ENCODE results near the gene DUSP6. TPM values are rescaled to one million over a fixed set of nuclear protein-coding genes. Genes with fewer than 3 reads are reported as not detected.

DUSP6 gene
- polyA plus RNA-seq, 4 donors = 10.3 to 81.0 (median 24.1) TPM

DNA sequence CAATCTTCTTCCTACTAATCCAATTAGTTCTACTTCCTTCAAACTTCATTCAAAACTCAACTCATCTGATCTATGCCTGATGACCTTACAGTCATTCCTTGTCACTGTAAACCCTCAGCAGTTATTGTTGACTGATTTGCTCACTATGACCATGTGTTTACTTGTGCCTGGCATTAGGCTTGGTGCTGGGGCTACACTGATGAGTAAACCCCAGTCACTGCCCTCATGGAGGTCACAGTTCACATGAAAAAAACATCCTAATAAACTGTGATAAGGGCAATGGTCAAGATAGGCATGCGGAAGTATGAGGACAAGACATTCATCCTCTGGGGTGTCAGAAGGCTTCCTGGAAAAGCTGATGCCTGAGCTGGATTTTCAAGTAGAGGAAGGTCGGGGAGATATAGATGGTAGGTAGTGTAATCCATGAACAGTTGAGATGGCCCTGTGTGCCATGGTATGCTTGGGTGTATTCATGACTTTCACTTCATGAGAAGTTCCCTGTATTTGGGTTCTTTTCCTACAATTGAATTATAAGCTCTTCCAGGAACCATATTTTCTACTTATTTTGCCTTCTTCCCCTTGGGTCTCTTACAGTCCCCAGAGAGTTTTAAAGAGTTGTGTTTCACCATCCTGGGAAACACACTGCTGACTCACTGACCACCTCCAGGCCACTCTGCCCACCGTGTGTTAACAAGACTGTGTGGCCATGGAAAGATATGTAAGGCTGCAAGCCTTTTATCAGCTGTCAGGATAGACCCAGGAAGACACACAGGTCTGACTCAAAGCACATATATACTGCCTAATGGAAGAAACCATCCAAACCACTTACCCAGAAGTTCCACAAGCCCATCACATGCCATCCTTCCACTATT, 38.7 kb upstream of the DUSP6 start:
- Histone ChIP-seq H3K9me3 (ENCODE audit: control insufficient read depth in 2 of 2, insufficient read depth in 1 of 2, low read depth in 1 of 2, low read length in 1 of 2) (no peaks in the 10 kb centered on the region), H3K27ac (ENCODE audit: low read depth in 1 of 3, low read length in 2 of 3) (peak overlapping the region; percentile 79 to 90 (median 85)), H3K4me3 (ENCODE audit: low read depth in 1 of 3, low read length in 3 of 3) (no peak overlapping the region), H3K36me3 (ENCODE audit: control insufficient read depth in 3 of 3, insufficient read depth in 2 of 3, low read depth in 1 of 3, low read length in 3 of 3) (no peaks in the 10 kb centered on the region), H3K4me1 (ENCODE audit: control insufficient read depth in 3 of 3, insufficient read depth in 2 of 3, low read depth in 1 of 3, low read length in 2 of 3) (peaks cover 6 to 40% (median 8%) of the 10 kb centered on the region in 3 donors), H3K27me3 (ENCODE audit: control insufficient read depth in 3 of 3, insufficient read depth in 3 of 3, low read length in 3 of 3) (no peaks in the 10 kb centered on the region)
- 51 to 66% (median 66%) methylated on average over 3 of the region's 3 CpGs for WGBS, 3 donors
- peak; percentile 71 to 92 for DNase-seq
- peak; percentile 71 for FAIRE-seq

GRCh38 chr12:89389755-89390661, 37.7 kb upstream of the DUSP6 start:
- Histone ChIP-seq H3K27me3 (ENCODE audit: control insufficient read depth in 3 of 3, insufficient read depth in 3 of 3, low read length in 3 of 3) (no peaks in the 10 kb centered on the region), H3K9me3 (ENCODE audit: control insufficient read depth in 2 of 2, insufficient read depth in 1 of 2, low read depth in 1 of 2, low read length in 1 of 2) (no peaks in the 10 kb centered on the region), H3K36me3 (ENCODE audit: control insufficient read depth in 3 of 3, insufficient read depth in 2 of 3, low read depth in 1 of 3, low read length in 3 of 3) (no peaks in the 10 kb centered on the region), H3K27ac (ENCODE audit: low read depth in 1 of 3, low read length in 2 of 3) (peak overlapping the region; percentile 79 to 90 (median 85)), H3K4me1 (ENCODE audit: control insufficient read depth in 3 of 3, insufficient read depth in 2 of 3, low read depth in 1 of 3, low read length in 2 of 3) (peaks cover 6 to 50% (median 8%) of the 10 kb centered on the region in 3 donors), H3K4me3 (ENCODE audit: low read depth in 1 of 3, low read length in 3 of 3) (no peak overlapping the region)
- WGBS, 3 donors = 20 to 38% (median 30%) methylated on average over 6 of the region's 6 CpGs
- FAIRE-seq (no peak), DNase-seq (peak; percentile 81 to 86)

GRCh38 chr12:89386138-89386537, 33.8 kb upstream of the DUSP6 start:
- Histone ChIP-seq H3K4me3 (ENCODE audit: low read depth in 1 of 3, low read length in 3 of 3) (no peak overlapping the region), H3K36me3 (ENCODE audit: control insufficient read depth in 3 of 3, insufficient read depth in 2 of 3, low read depth in 1 of 3, low read length in 3 of 3) (no peaks in the 10 kb centered on the region), H3K4me1 (ENCODE audit: control insufficient read depth in 3 of 3, insufficient read depth in 2 of 3, low read depth in 1 of 3, low read length in 2 of 3) (peaks cover 5 to 80% (median 20%) of the 10 kb centered on the region in 3 donors), H3K27ac (ENCODE audit: low read depth in 1 of 3, low read length in 2 of 3) (peak overlapping the region; percentile 56 to 77 (median 66)), H3K27me3 (ENCODE audit: control insufficient read depth in 3 of 3, insufficient read depth in 3 of 3, low read length in 3 of 3) (no peaks in the 10 kb centered on the region), H3K9me3 (ENCODE audit: control insufficient read depth in 2 of 2, insufficient read depth in 1 of 2, low read depth in 1 of 2, low read length in 1 of 2) (no peaks in the 10 kb centered on the region)
- peak; percentile 88 to 93 for DNase-seq
- 16 to 51% (median 44%) methylated on average over 3 of the region's 3 CpGs for WGBS, 3 donors
- FAIRE-seq = no peak

GRCh38 chr12:89384807-89385206, 32.5 kb upstream of the DUSP6 start:
- FAIRE-seq (no peak), DNase-seq (no peak)
- peak overlapping the region in 2 of 3 donors; percentile 55 to 56 for H3K27ac ChIP-seq (ENCODE audit: low read depth in 1 of 3, low read length in 2 of 3)
- 57 to 65% (median 60%) methylated on average over 3 of the region's 3 CpGs for WGBS, 3 donors
- no peaks in the 10 kb centered on the region for H3K36me3 ChIP-seq (ENCODE audit: control insufficient read depth in 3 of 3, insufficient read depth in 2 of 3, low read depth in 1 of 3, low read length in 3 of 3)
- peaks cover 2 to 82% (median 14%) of the 10 kb centered on the region in 3 donors for H3K4me1 ChIP-seq (ENCODE audit: control insufficient read depth in 3 of 3, insufficient read depth in 2 of 3, low read depth in 1 of 3, low read length in 2 of 3)
- H3K4me3 ChIP-seq (ENCODE audit: low read depth in 1 of 3, low read length in 3 of 3) = no peak overlapping the region
- no peaks in the 10 kb centered on the region for H3K9me3 ChIP-seq (ENCODE audit: control insufficient read depth in 2 of 2, insufficient read depth in 1 of 2, low read depth in 1 of 2, low read length in 1 of 2)
- no peaks in the 10 kb centered on the region for H3K27me3 ChIP-seq (ENCODE audit: control insufficient read depth in 3 of 3, insufficient read depth in 3 of 3, low read length in 3 of 3)

DNA sequence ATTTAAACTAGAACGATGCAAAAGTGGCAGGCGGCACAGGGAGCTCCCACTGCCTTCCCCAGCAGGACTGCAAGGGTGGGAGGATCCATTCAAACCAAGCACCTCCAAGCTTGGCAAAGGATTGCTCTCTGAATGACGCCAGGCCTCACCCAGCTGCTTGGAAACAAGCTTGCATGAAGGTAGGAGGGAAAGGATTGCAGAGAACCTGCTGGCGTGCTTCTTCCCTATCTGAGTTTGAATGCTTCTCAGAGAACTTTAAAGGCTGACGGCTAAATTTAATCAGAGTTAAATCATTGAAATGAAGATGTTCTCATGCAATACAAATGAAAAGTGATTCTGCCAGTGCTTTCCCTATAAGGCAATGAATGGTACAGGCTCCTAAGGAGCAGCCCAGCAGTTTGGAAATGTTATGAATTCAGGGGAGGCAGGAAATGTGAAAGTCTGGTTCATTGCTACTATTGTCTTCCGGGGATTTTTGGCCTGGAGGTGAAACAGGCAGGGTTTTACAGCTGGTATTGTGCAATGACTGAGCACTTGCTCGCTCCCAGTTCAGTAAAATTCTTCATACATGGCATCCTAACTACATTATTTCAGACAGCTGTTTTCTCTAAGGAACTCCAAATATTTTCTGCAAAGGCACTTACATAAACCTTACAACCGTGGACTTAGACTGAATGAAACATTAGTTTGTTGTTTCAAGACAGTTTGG, 31.9 kb upstream of the DUSP6 start:
- H3K27ac ChIP-seq (ENCODE audit: low read depth in 1 of 3, low read length in 2 of 3) = peak overlapping the region; percentile 56 to 65 (median 61)
- no peaks in the 10 kb centered on the region for H3K27me3 ChIP-seq (ENCODE audit: control insufficient read depth in 3 of 3, insufficient read depth in 3 of 3, low read length in 3 of 3)
- DNase-seq (peak; percentile 69 to 72), FAIRE-seq (no peak)
- no peak overlapping the region for H3K4me3 ChIP-seq (ENCODE audit: low read depth in 1 of 3, low read length in 3 of 3)
- WGBS, 3 donors = 16 to 32% (median 26%) methylated on average over 8 of the region's 8 CpGs
- H3K4me1 ChIP-seq (ENCODE audit: control insufficient read depth in 3 of 3, insufficient read depth in 2 of 3, low read depth in 1 of 3, low read length in 2 of 3) = peaks cover 0 to 81% (median 14%) of the 10 kb centered on the region in 3 donors
- no peaks in the 10 kb centered on the region for H3K9me3 ChIP-seq (ENCODE audit: control insufficient read depth in 2 of 2, insufficient read depth in 1 of 2, low read depth in 1 of 2, low read length in 1 of 2)
- no peaks in the 10 kb centered on the region for H3K36me3 ChIP-seq (ENCODE audit: control insufficient read depth in 3 of 3, insufficient read depth in 2 of 3, low read depth in 1 of 3, low read length in 3 of 3)

DNA sequence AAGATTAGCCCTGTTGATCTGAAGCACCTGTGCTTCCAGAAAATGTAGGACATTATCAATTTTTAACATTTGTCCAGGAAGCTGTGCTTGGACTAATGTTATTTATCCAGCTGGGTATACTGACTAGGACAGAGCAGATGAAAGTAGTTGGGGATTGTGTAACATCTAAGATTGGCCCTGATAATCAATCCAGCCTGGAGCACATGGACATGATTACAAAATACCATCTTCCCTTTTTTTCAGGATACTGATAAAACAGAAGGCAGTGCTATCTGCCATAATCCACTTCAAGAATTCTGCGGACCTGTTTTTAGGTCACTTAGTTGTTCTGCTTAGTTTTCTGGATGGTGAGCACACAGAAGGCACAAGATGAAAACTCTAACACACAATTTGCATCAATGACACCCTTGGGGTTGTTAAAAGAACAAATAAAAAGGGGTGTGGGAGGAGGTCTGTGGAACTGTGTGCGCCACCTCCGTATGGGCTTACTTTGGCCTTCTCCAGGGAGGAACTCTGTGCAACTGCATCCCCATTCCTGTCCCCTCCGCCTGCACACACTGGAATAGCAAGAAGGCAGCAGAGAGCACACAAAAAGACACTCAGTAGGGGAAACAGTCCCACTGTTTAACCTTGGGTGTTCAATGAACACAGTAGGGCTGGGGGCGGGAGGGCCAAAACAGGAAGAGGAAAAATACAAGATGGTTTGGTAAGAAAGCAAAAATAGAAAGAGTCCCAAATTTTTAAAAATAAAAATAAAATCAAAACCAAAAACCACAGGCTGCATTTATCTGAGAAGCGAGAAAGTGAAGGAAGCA, 31.1 kb upstream of the DUSP6 start:
- H3K4me3 ChIP-seq (ENCODE audit: low read depth in 1 of 3, low read length in 3 of 3) = no peak overlapping the region
- 62 to 74% (median 73%) methylated on average over 6 of the region's 6 CpGs for WGBS, 3 donors
- FAIRE-seq (no peak), DNase-seq (no peak)
- peak overlapping the region; percentile 56 to 65 (median 61) for H3K27ac ChIP-seq (ENCODE audit: low read depth in 1 of 3, low read length in 2 of 3)
- H3K36me3 ChIP-seq (ENCODE audit: control insufficient read depth in 3 of 3, insufficient read depth in 2 of 3, low read depth in 1 of 3, low read length in 3 of 3) = no peaks in the 10 kb centered on the region
- H3K27me3 ChIP-seq (ENCODE audit: control insufficient read depth in 3 of 3, insufficient read depth in 3 of 3, low read length in 3 of 3) = no peaks in the 10 kb centered on the region
- peaks cover 2 to 83% (median 14%) of the 10 kb centered on the region in 3 donors for H3K4me1 ChIP-seq (ENCODE audit: control insufficient read depth in 3 of 3, insufficient read depth in 2 of 3, low read depth in 1 of 3, low read length in 2 of 3)
- H3K9me3 ChIP-seq (ENCODE audit: control insufficient read depth in 2 of 2, insufficient read depth in 1 of 2, low read depth in 1 of 2, low read length in 1 of 2) = no peaks in the 10 kb centered on the region

GRCh38 chr12:89382328-89382727, 30.0 kb upstream of the DUSP6 start:
- H3K27me3 ChIP-seq (ENCODE audit: control insufficient read depth in 3 of 3, insufficient read depth in 3 of 3, low read length in 3 of 3) = no peaks in the 10 kb centered on the region
- FAIRE-seq (no peak), DNase-seq (no peak)
- no peak overlapping the region for H3K27ac ChIP-seq (ENCODE audit: low read depth in 1 of 3, low read length in 2 of 3)
- no peaks in the 10 kb centered on the region for H3K9me3 ChIP-seq (ENCODE audit: control insufficient read depth in 2 of 2, insufficient read depth in 1 of 2, low read depth in 1 of 2, low read length in 1 of 2)
- H3K4me3 ChIP-seq (ENCODE audit: low read depth in 1 of 3, low read length in 3 of 3) = no peak overlapping the region
- WGBS, 3 donors = 81 to 91% (median 84%) methylated on average over 5 of the region's 5 CpGs
- H3K36me3 ChIP-seq (ENCODE audit: control insufficient read depth in 3 of 3, insufficient read depth in 2 of 3, low read depth in 1 of 3, low read length in 3 of 3) = no peaks in the 10 kb centered on the region
- H3K4me1 ChIP-seq (ENCODE audit: control insufficient read depth in 3 of 3, insufficient read depth in 2 of 3, low read depth in 1 of 3, low read length in 2 of 3) = peaks cover 2 to 92% (median 14%) of the 10 kb centered on the region in 3 donors
